ENCODE measurements around the gene TBC1D16. TPM values are rescaled to one million over a fixed set of nuclear protein-coding genes. Genes with fewer than 3 reads are reported as not detected.

The TBC1D16 gene
- total RNA-seq, 2 donors from 2014 or later, result 15.8 to 32.8 TPM

- Mint-ChIP-seq H3K9me3 (no peaks in the 10 kb centered on the region), H3K4me1 (ENCODE audit: low read depth) (peaks cover 11% of the 10 kb centered on the region), H3K27ac (no peak overlapping the region), H3K36me3 (ENCODE audit: insufficient read depth in 2 of 2) (peaks cover 0 to 2% of the 10 kb centered on the region in 2 donors), H3K27me3 (ENCODE audit: low read depth) (peaks cover 33% of the 10 kb centered on the region), H3K4me3 (peak overlapping the region; percentile 88 to 92)
- ATAC-seq (replicated peaks in 1 of 2) (peak; percentile 39 to 41), DNase-seq (peak; percentile 26 to 36)
Measured at GRCh38 chr17:80036715-80037477, 1.2 kb upstream of the TBC1D16 start.

- peak; percentile 83 for DNase-seq
- H3K4me3 Mint-ChIP-seq, result peak within 1 kb of the TSS; percentile 88 to 95
- no peaks in the 10 kb centered on the region for H3K9me3 Mint-ChIP-seq
- ATAC-seq (replicated peaks in 1 of 2), result peak; percentile 85
- H3K36me3 Mint-ChIP-seq (ENCODE audit: insufficient read depth in 2 of 2), result peaks cover 0 to 2% of the 10 kb centered on the region in 2 donors
- H3K4me1 Mint-ChIP-seq (ENCODE audit: low read depth), result peaks cover 11% of the 10 kb centered on the region
- no peak within 1 kb of the TSS for H3K27ac Mint-ChIP-seq
- peaks cover 33% of the 10 kb centered on the region for H3K27me3 Mint-ChIP-seq (ENCODE audit: low read depth)
Measured at GRCh38 chr17:80035937-80036714, 454 bp upstream of the TBC1D16 start, which contains the start of gene CCDC40. CCDC40 (plus strand) TSS chr17:80036642; CDS start chr17:80036663, 21 bp downstream.

DNA sequence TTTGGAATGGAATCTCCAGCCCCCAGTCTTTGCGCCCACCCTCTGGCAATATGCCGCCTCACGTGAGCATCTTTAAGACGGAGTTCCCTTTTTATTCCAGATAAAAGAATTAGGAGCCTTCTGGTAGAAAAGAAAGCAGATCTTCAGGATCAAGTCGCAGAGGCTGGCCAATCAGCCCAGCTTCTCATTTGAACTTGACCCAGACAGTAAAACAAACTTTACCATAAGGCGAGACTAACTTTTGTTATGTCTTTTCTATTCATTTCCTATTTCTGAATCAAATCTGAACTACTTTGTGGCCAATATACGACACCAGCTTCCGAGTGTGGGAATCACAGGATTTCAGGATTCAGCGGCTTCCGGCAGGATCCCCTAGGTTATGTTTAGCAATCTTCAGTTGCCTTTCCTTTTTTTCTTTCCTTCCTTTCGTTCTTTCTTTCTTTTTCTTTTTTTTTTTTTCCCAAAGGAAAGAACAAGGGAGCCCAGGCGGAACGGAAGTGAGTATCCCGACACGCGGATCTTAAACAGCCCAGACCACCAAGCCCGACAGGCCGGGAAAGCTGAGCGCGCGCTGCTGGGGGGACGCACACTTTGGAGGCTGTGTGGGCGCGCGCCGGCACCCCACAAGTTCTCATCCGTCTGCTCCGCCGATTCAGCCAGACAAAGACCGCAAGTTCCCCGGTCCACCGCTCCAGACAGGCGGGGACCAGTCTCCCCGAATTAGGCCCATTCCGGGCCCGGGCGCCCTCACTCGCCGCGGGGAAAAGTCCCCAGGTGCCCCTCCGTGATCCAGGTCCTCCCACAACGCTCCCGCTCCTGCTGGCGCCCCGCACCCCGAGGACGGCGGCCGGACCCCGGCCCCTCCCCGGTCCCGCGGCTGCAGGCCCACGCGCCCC, 633 bp downstream of the TBC1D16 start:
- ATAC-seq (replicated peaks in 1 of 2) (peak; percentile 27 to 34), DNase-seq (peak; percentile 49 to 57)
- Mint-ChIP-seq H3K27me3 (ENCODE audit: low read depth) (peaks cover 33% of the 10 kb centered on the region), H3K36me3 (ENCODE audit: insufficient read depth in 2 of 2) (peaks cover 0 to 2% of the 10 kb centered on the region in 2 donors), H3K27ac (peak overlapping the region; percentile 67), H3K4me1 (ENCODE audit: low read depth) (peaks cover 11% of the 10 kb centered on the region), H3K9me3 (no peaks in the 10 kb centered on the region), H3K4me3 (peak overlapping the region; percentile 95 to 98)

DNA sequence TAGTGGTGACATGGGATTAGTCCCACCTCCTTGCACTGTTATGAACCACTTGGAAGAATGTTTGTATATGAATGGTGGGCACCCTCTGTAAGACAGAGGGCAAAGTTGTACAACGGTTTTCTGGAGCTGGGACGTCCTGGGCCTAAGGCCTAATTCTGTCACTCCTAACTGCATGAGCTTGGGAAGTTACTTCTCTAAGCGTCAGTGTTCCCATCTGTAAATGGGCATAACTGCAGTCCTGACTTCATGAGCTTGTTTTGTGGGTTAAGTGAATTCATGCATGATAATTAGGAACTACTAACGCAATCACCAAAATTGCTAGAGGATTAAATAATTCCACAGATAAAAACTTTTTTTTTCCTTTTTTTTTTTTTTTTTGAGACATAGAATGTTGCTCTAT, 1.8 kb downstream of the TBC1D16 start:
- peak overlapping the region in 1 of 2 donors; percentile 95 for H3K4me3 Mint-ChIP-seq
- H3K36me3 Mint-ChIP-seq (ENCODE audit: insufficient read depth in 2 of 2), result peaks cover 0 to 2% of the 10 kb centered on the region in 2 donors
- no peak for DNase-seq
- no peak overlapping the region for H3K27ac Mint-ChIP-seq
- peaks cover 33% of the 10 kb centered on the region for H3K27me3 Mint-ChIP-seq (ENCODE audit: low read depth)
- no peak for ATAC-seq (replicated peaks in 1 of 2)
- H3K4me1 Mint-ChIP-seq (ENCODE audit: low read depth), result peaks cover 11% of the 10 kb centered on the region
- H3K9me3 Mint-ChIP-seq, result no peaks in the 10 kb centered on the region

DNA sequence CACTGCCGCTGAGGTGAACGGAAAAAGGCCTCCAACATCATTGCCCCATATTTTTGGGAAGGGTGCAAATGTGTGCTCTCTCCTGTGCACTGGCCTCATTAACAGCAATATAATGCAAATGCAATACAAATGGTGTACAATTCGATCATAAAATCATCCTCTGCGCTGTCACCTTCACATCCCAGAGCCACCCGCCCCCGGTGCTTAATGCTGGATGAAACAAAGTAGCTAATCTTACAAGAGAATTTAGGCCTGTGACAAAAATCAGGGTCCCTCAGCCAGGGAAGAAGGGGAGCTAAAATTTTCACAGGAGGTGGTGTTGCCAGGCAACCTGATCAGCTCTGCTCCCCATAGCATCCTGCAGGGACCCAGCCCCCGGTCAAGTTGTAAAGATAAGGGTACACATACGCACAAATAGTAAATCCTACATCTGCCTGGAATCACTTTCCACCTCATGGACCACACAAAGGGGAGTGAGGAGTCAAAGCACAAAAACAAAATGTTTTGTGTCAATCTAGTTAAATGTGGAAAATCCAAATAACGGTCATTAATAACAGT, 3.0 kb downstream of the TBC1D16 start:
- ATAC-seq (replicated peaks in 1 of 2), result no peak
- H3K27me3 Mint-ChIP-seq (ENCODE audit: low read depth), result peaks cover 28% of the 10 kb centered on the region
- peaks cover 0 to 2% of the 10 kb centered on the region in 2 donors for H3K36me3 Mint-ChIP-seq (ENCODE audit: insufficient read depth in 2 of 2)
- peaks cover 11% of the 10 kb centered on the region for H3K4me1 Mint-ChIP-seq (ENCODE audit: low read depth)
- no peaks in the 10 kb centered on the region for H3K9me3 Mint-ChIP-seq
- no peak overlapping the region for H3K27ac Mint-ChIP-seq
- no peak for DNase-seq
- no peak overlapping the region for H3K4me3 Mint-ChIP-seq

GRCh38 chr17:80031691-80032430, 3.8 kb downstream of the TBC1D16 start:
- Mint-ChIP-seq H3K36me3 (ENCODE audit: insufficient read depth in 2 of 2) (peaks cover 0 to 2% of the 10 kb centered on the region in 2 donors), H3K27ac (no peak overlapping the region)

GRCh38 chr17:80030730-80031410, 4.8 kb downstream of the TBC1D16 start:
- H3K4me1 Mint-ChIP-seq (ENCODE audit: low read depth), result peaks cover 7% of the 10 kb centered on the region
- H3K27ac Mint-ChIP-seq, result no peak overlapping the region
- peaks cover 0 to 2% of the 10 kb centered on the region in 2 donors for H3K36me3 Mint-ChIP-seq (ENCODE audit: insufficient read depth in 2 of 2)
- no peak overlapping the region for H3K4me3 Mint-ChIP-seq
- ATAC-seq (replicated peaks in 1 of 2) (no peak), DNase-seq (no peak)
- H3K9me3 Mint-ChIP-seq, result no peaks in the 10 kb centered on the region
- H3K27me3 Mint-ChIP-seq (ENCODE audit: low read depth), result peaks cover 20% of the 10 kb centered on the region

More at GRCh38 chr17:80031691-80032430, 3.8 kb downstream of the TBC1D16 start:
- peaks cover 11% of the 10 kb centered on the region for H3K4me1 Mint-ChIP-seq (ENCODE audit: low read depth)
- H3K9me3 Mint-ChIP-seq, result no peaks in the 10 kb centered on the region
- H3K27me3 Mint-ChIP-seq (ENCODE audit: low read depth), result peaks cover 20% of the 10 kb centered on the region
- DNase-seq, result no peak
- H3K4me3 Mint-ChIP-seq, result no peak overlapping the region
- ATAC-seq (replicated peaks in 1 of 2), result no peak

GRCh38 chr17:80029258-80029974, 6.3 kb downstream of the TBC1D16 start:
- H3K27me3 Mint-ChIP-seq (ENCODE audit: low read depth), result peaks cover 11% of the 10 kb centered on the region
- DNase-seq (no peak), ATAC-seq (replicated peaks in 1 of 2) (peak; percentile 60 to 76)
- H3K27ac Mint-ChIP-seq, result no peak overlapping the region
- no peaks in the 10 kb centered on the region for H3K9me3 Mint-ChIP-seq
- H3K36me3 Mint-ChIP-seq (ENCODE audit: insufficient read depth in 2 of 2), result no peaks in the 10 kb centered on the region
- no peak overlapping the region for H3K4me3 Mint-ChIP-seq
- H3K4me1 Mint-ChIP-seq (ENCODE audit: low read depth), result no peaks in the 10 kb centered on the region

DNA sequence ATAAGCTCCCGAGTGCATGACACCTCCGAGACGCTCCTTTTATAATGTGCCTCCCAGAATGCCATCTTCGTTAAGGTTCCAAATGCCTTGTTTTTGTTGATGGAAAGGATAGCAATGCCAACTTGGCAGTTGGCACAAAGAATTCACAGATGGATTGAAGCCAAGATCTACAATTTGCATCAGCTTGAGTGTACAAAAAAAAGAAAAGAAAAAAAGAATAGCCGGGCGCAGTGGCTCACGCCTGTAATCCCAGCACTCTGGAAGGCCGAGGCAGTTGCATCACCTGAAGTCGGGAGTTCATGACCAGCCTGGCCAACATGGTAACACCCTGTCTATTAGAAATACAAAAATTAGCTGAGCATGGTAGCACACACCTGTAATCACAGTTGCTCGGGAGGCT, 7.6 kb downstream of the TBC1D16 start:
- H3K4me1 Mint-ChIP-seq (ENCODE audit: low read depth), result no peaks in the 10 kb centered on the region
- H3K27me3 Mint-ChIP-seq (ENCODE audit: low read depth), result no peaks in the 10 kb centered on the region
- H3K4me3 Mint-ChIP-seq, result no peak overlapping the region
- H3K27ac Mint-ChIP-seq, result no peak overlapping the region
- H3K36me3 Mint-ChIP-seq (ENCODE audit: insufficient read depth in 2 of 2), result no peaks in the 10 kb centered on the region
- ATAC-seq (replicated peaks in 1 of 2), result no peak
- H3K9me3 Mint-ChIP-seq, result no peaks in the 10 kb centered on the region
- DNase-seq, result no peak

GRCh38 chr17:80027043-80027435, 8.6 kb downstream of the TBC1D16 start:
- H3K4me3 Mint-ChIP-seq, result no peak overlapping the region
- no peak for ATAC-seq (replicated peaks in 1 of 2)
- H3K9me3 Mint-ChIP-seq, result no peaks in the 10 kb centered on the region
- no peak overlapping the region for H3K27ac Mint-ChIP-seq
- no peak for DNase-seq
- H3K36me3 Mint-ChIP-seq (ENCODE audit: insufficient read depth in 2 of 2), result no peaks in the 10 kb centered on the region
- H3K27me3 Mint-ChIP-seq (ENCODE audit: low read depth), result no peaks in the 10 kb centered on the region
- no peaks in the 10 kb centered on the region for H3K4me1 Mint-ChIP-seq (ENCODE audit: low read depth)

DNA sequence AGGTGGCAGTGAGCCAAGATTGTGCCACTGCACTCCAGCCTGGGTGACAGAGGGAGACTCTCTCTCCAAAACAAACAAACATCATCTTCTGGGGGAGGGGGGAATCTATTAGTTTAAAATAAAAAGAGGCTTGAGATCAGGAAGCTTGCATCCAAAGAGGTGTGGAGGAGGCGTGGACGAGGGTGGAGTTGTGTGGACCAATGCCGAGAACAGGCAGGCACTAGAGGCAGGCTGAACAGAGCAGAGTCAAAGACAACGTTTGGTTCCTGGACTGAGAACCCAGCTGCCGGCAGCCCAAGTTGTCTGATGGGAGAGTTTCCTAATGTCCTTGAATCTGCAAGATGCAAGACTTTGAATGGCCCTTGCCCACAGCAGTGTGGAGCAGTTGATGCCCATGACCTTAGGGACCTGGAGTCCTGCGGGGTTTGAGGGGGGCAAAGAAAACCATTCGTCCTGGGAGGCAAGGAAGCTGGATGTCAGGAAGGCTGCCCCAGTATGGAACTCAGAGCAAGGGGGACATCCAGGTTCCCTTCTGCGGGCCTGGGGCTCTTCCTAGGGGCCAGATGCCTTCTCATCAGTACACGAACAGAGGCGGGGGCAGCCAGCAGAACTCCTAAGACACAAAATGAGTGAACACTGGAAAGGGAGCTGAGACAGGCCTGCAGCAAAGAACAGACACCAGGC, 9.2 kb downstream of the TBC1D16 start:
- DNase-seq (no peak), ATAC-seq (replicated peaks in 1 of 2) (no peak)
- Mint-ChIP-seq H3K27ac (no peak overlapping the region), H3K36me3 (ENCODE audit: insufficient read depth in 2 of 2) (no peaks in the 10 kb centered on the region), H3K4me1 (ENCODE audit: low read depth) (no peaks in the 10 kb centered on the region), H3K4me3 (no peak overlapping the region), H3K27me3 (ENCODE audit: low read depth) (no peaks in the 10 kb centered on the region), H3K9me3 (no peaks in the 10 kb centered on the region)

All from activated T-cell treated with anti-CD3 and anti-CD28 coated beads, Interleukin-2, amount 50 U/mL, for 72 hours (primary cell).